Erythroblast (primary cell): Measurements from ENCODE around the gene CACNA1C.

Experiments
- DNase-seq, 2 experiments: peaks; one replicate each; lab custom pipeline; 2025; lab: John Stamatoyannopoulos, UW
- GATA1 ChIP-seq: IDR thresholded peaks from 2 replicates; pipeline ENCODE4 v1.6.1; 2011; ENCODE audit warnings: low read depth, mild to moderate bottlenecking, control low read depth, low read length, moderate library complexity
- POLR2A ChIP-seq: IDR thresholded peaks from 2 replicates; pipeline ENCODE4 v1.6.1; 2011; ENCODE audit warnings: mild to moderate bottlenecking, low read length

Gene CACNA1C

GRCh38 chr12:2208837-2209635, 156.2 kb downstream of the CACNA1C start:
- no peak for DNase-seq
- TF ChIP-seq POLR2A (no peak), GATA1 (no peak)

DNA sequence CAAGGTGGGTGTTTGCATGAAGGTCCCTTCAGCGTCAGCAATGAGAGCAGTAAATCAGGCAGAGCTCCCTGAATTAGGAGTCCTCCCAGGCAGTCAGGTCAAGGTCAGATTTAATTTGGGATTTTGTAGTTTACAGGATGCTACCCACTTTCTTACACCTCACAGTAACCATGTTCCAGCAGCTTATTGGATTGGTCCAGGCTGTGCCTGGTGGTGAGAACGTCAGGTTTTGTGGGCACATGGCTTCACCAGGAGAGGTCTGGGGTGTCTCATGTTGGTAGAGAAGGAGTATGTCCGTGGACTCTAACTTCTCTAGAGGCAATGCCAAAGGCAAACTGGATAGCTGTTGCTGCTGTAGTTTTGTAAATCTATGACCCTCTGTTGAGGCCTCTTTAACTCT, 158.3 kb downstream of the CACNA1C start:
- TF ChIP-seq GATA1, result no peak
- no peak for TF ChIP-seq POLR2A
- no peak for DNase-seq

DNA sequence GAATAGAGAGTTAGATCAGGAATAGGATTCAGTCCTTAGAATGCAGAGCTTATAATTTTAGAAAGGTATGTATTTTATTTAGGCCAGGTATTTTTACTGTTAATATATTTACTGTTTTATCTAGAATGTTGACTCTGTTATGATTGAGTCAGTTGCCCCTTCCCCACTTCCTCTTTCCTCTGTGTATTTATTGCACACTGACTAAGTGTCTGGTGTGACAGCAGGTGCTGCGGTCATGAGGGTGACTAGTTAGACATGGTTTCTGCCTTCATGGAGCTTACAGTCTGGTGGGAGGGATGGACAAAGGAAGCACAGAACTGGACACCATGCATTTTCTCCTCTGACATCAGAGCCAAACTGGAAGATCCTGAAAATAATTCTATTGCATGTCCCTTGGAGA, 159.8 kb downstream of the CACNA1C start:
- TF ChIP-seq GATA1, result no peak
- no peak for TF ChIP-seq POLR2A
- DNase-seq, result no peak

GRCh38 chr12:2212971-2213869, 160.4 kb downstream of the CACNA1C start:
- no peak for DNase-seq
- no peak for TF ChIP-seq GATA1
- no peak for TF ChIP-seq POLR2A

- no peak for DNase-seq
- TF ChIP-seq GATA1 (no peak), POLR2A (no peak)
Measured at GRCh38 chr12:2214411-2214810, 161.6 kb downstream of the CACNA1C start.

- no peak for TF ChIP-seq GATA1
- TF ChIP-seq POLR2A, result no peak
- DNase-seq, result no peak
Measured at GRCh38 chr12:2215709-2216560, 163.1 kb downstream of the CACNA1C start.

DNA sequence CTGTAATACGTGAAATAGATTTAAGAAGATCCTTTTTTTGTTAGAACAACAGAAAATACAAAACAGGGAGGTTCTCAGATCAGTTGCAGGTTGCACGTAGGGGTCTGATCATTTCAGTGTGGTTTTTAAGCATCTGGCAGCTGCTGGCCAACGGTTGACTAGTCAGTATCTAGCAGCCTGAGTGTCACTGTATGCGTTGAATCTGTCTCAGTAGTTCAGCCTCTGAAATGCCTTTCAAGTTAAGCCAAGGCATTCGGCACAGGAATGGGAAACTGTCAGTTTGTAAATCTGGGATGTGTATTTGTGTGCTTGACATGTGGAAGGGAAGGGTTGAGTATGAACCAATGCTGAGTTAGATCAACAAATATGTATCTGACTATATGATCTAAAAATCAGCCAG, 165.9 kb downstream of the CACNA1C start:
- TF ChIP-seq GATA1 (no peak), POLR2A (no peak)
- no peak for DNase-seq

DNA sequence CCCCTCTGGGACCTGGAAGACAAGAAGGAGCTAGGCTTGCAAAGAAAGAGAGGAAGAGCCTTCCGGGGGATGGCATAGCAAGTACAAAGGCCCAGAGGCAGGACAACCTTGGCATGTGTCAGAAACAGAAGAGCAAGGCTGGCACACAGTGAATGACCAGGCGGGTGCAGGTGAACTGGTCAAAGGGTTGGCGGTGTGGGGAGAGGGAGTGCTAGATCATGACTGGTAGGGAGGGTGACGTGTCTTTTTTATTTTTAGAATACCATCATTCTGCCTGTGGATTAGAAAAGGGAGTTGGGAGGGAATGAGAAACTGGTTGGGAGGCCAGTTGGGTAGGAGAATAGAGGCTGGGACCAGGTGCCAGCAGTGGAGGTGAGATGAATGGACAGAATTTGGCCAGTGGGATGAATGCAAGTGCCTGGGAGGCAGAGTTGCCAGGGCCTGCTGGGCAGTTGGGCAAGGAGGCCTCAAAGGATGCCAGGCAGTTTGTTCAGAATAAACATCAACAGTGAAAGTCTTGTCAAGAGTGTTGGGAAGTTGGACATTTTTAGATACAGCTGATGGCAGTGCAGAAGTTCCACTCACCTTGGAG, 168.3 kb downstream of the CACNA1C start:
- DNase-seq, result no peak

GRCh38 chr12:2222691-2223090, 169.9 kb downstream of the CACNA1C start:
- DNase-seq, result no peak
- TF ChIP-seq POLR2A (no peak), GATA1 (no peak)

More for the DNA sequence above, 168.3 kb downstream of the CACNA1C start:
- TF ChIP-seq POLR2A (no peak), GATA1 (no peak)

GRCh38 chr12:2224961-2225360, 172.2 kb downstream of the CACNA1C start:
- TF ChIP-seq POLR2A (no peak), GATA1 (no peak)
- no peak for DNase-seq

GRCh38 chr12:2225696-2226095, 172.9 kb downstream of the CACNA1C start:
- no peak for TF ChIP-seq GATA1
- no peak for DNase-seq

- DNase-seq, result no peak
- no peak for TF ChIP-seq GATA1
- TF ChIP-seq POLR2A, result no peak
Measured at GRCh38 chr12:2226641-2227040, 173.9 kb downstream of the CACNA1C start.

DNA sequence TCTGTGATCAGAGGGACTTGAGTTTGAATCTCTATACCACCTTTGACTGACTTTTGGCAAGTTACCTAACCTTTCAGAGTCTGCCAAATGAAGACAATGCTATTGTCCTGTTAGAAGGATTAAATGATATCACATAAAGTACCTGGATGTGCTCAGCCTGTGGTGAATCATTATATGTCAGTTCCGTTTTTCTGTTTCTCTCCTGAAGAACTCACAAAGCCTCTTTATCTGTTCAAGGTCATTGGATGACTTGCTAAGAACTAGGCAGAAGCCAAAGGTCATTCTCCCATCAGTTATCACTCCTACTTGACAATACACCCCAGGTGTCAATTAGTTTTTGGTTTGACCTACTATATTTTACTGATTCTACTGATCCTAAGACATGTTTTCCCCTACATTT, 174.6 kb downstream of the CACNA1C start:
- TF ChIP-seq GATA1, result no peak
- no peak for TF ChIP-seq POLR2A
- no peak for DNase-seq
